B cell (primary cell): ENCODE results near the gene APBA2. TPM values are rescaled to one million over a fixed set of nuclear protein-coding genes. Genes with fewer than 3 reads are reported as not detected.

ENCODE experiments used
- ATAC-seq: fragments of 200-7000 bp; cut with Tn5 transposase; one replicate; pipeline ENCODE4 v1.10.0; 2021; ENCODE audit warnings: low read depth, mild to moderate bottlenecking, moderate number of reproducible peaks, moderate library complexity
- CTCF ChIA-PET: fragments of 350-600 bp; sonication (Branson Sonifier 250); formaldehyde crosslinking; loops from one replicate; lab custom pipeline; 2021; ENCODE audit warnings: antibody characterized with exemption, inconsistent platforms; lab: Charles Lee
- POLR2A ChIA-PET: fragments of 350-600 bp; sonication (Branson Sonifier 250); formaldehyde crosslinking; loops from one replicate; lab custom pipeline; 2021; ENCODE audit warnings: antibody characterized with exemption; lab: Charles Lee
- DNase-seq: peaks from one replicate; pipeline ENCODE4 v3.0.0; 2013
- H2AFZ ChIP-seq: 2 replicates; pipeline ENCODE4 v1.6.1; 2012; ENCODE audit warnings: mild to moderate bottlenecking, low read depth, low read length; ENCODE audit not compliant: insufficient read depth, poor library complexity, severe bottlenecking
- H3K27ac ChIP-seq, 2 donors: 1 replicate in 1 of 2; 2 replicates in 1 of 2; pipeline ENCODE4 v1.5.1; 2012 to 2013; ENCODE audit warnings: low read length in 2 of 2, mild to moderate bottlenecking in 2 of 2, moderate library complexity in 1 of 2
- H3K27me3 ChIP-seq, 4 experiments: fragments of 200-600 bp in 1 of 4; sonication (generic) in 1 of 4; replicated peaks in 1 of 4; 1 replicate in 2 of 4; 2 replicates in 2 of 4; pipeline versions ENCODE4 v1.6.1 to v1.7.0; 2013 to 2016; ENCODE audit warnings: low read length in 3 of 4, mild to moderate bottlenecking in 2 of 4, mixed read lengths in 1 of 4, moderate library complexity in 1 of 4; ENCODE audit not compliant: insufficient read depth in 4 of 4, control insufficient read depth in 3 of 4; ENCODE audit errors: control extremely low read depth in 1 of 4
- H3K36me3 ChIP-seq, 2 experiments: replicated peaks in 1 of 2; 1 replicate in 1 of 2; 2 replicates in 1 of 2; pipeline versions ENCODE4 v1.6.1 to v1.7.1; 2013; ENCODE audit warnings: low read length in 1 of 2; ENCODE audit not compliant: insufficient read depth in 2 of 2, control insufficient read depth in 1 of 2; ENCODE audit errors: control extremely low read depth in 1 of 2, extremely low read depth in 1 of 2
- H3K4me1 ChIP-seq, 2 donors: fragments of 200-600 bp in 1 of 2; sonication (generic) in 1 of 2; 1 replicate in 1 of 2; 2 replicates in 1 of 2; pipeline versions ENCODE4 v1.5.1 to v1.6.1; 2013 to 2017; ENCODE audit warnings: low read length in 2 of 2; ENCODE audit not compliant: control insufficient read depth in 2 of 2, insufficient read depth in 2 of 2
- H3K4me2 ChIP-seq: replicated peaks from 2 replicates; pipeline ENCODE3; 2012; ENCODE audit warnings: mild to moderate bottlenecking, low read depth, low read length; ENCODE audit not compliant: poor library complexity, severe bottlenecking
- H3K4me3 ChIP-seq, 5 experiments: fragments of 200-600 bp in 1 of 5; sonication (generic) in 1 of 5; 1 replicate in 3 of 5; 2 replicates in 2 of 5; pipeline versions ENCODE4 v1.5.1 to v1.7.0; 2011 to 2016; ENCODE audit warnings: low read length in 4 of 5, mild to moderate bottlenecking in 4 of 5, low read depth in 2 of 5, control low read depth in 1 of 5, moderate library complexity in 1 of 5; ENCODE audit not compliant: insufficient read depth in 1 of 5; ENCODE audit errors: control extremely low read depth in 1 of 5, extremely low read depth in 1 of 5
- H3K79me2 ChIP-seq: fragments of 200-600 bp; sonication (generic); one replicate; pipeline ENCODE4 v1.6.0; 2016; ENCODE audit warnings: low read length; ENCODE audit not compliant: control insufficient read depth, insufficient read depth
- H3K9ac ChIP-seq: fragments of 200-600 bp; sonication (generic); 2 replicates; pipeline ENCODE4 v1.6.1; 2017; ENCODE audit warnings: mild to moderate bottlenecking, low read length, moderate library complexity
- H3K9me3 ChIP-seq, 3 donors: one replicate each; pipeline versions ENCODE4 v1.6.1 to v1.7.1; 2013; ENCODE audit warnings: low read length in 2 of 3; ENCODE audit not compliant: control insufficient read depth in 2 of 3, insufficient read depth in 1 of 3; ENCODE audit errors: control extremely low read depth in 1 of 3
- H4K20me1 ChIP-seq: 2 replicates; pipeline ENCODE4 v1.6.0; 2012; ENCODE audit warnings: mild to moderate bottlenecking, low read length; ENCODE audit not compliant: insufficient read depth, control insufficient read depth, poor library complexity, severe bottlenecking
- H3K27ac Mint-ChIP-seq: one replicate; pipeline ENCODE4 v1.8.0; 2021; ENCODE audit warnings: mixed read lengths
- H3K27me3 Mint-ChIP-seq: one replicate; pipeline ENCODE4 v1.8.0; 2021; ENCODE audit warnings: mixed read lengths
- H3K4me1 Mint-ChIP-seq: one replicate; pipeline ENCODE4 v1.8.0; 2021; ENCODE audit warnings: mixed read lengths
- H3K4me3 Mint-ChIP-seq: one replicate; pipeline ENCODE4 v1.8.0; 2021; ENCODE audit warnings: mixed read lengths
- H3K9me3 Mint-ChIP-seq: one replicate; pipeline ENCODE4 v1.8.0; 2022; ENCODE audit warnings: mixed read lengths; ENCODE audit not compliant: insufficient read depth
- EZH2 ChIP-seq: IDR thresholded peaks from 2 replicates; pipeline ENCODE4 v1.6.1; 2012; ENCODE audit warnings: borderline replicate concordance, low read depth, mild to moderate bottlenecking, moderate library complexity, low read length; ENCODE audit not compliant: insufficient read depth, poor library complexity, severe bottlenecking
- WGBS: methylation state at CpG from one replicate; pipeline ENCODE4 v1.1.5; 2013; ENCODE audit warnings: missing lambda C conversion rate; ENCODE audit not compliant: insufficient coverage; 5-methylcytosine and 5-hydroxymethylcytosine counted together
- intact Hi-C: fragments of 100-400 bp; cut with micrococcal nuclease; formaldehyde crosslinking; loops from one replicate; pipeline ENCODE4 v1.10.0; 2022
- polyA plus RNA-seq: library from polyadenylated mRNA; depleted of rRNA; stranded (reverse); fragments of >200 nt; gene quantifications from 2 replicates; pipeline ENCODE4 v1.2.3, GENCODE V29; 2012
- total RNA-seq, 2 donors: library from RNA; stranded (reverse); fragments of 120-200 nt in 1 of 2; gene quantifications; 1 replicate in 1 of 2; 2 replicates in 1 of 2; pipeline versions ENCODE4 v1.2.3 to v1.2.4, GENCODE V29; 2013 to 2022
- TF ChIP-seq, protein P1 (sequence below): fragments of 200-600 bp; IDR thresholded peaks from one replicate; pipeline ENCODE4 v1.8.0; 2022; ENCODE audit warnings: antibody characterized with exemption, mild to moderate bottlenecking

The APBA2 gene
- total and polyA plus RNA-seq, 2 donors (not counting 1 experiment from before 2014, with no cell fraction given): 0.19 TPM; not detected in 1

- H3K4me1 Mint-ChIP-seq: no peaks in the 10 kb centered on the region
- no peak overlapping the region for H2AFZ ChIP-seq
- no peak for DNase-seq
These were observed 98.9 kb downstream of the APBA2 start for GRCh38 chr15:28984421-28985315.

GRCh38 chr15:28985316-28985645 lies 99.5 kb downstream of the APBA2 start:
- Histone ChIP-seq H3K27me3 (no peaks in the 10 kb centered on the region), H3K9ac (no peak overlapping the region), H3K36me3 (no peaks in the 10 kb centered on the region), H3K9me3 (peaks cover 0 to 14% (median 0%) of the 10 kb centered on the region in 3 donors), H3K79me2 (no peaks in the 10 kb centered on the region), H3K27ac (no peak overlapping the region), H3K4me3 (no peak overlapping the region), H4K20me1 (no peaks in the 10 kb centered on the region), H3K4me2 (no peak overlapping the region), H2AFZ (no peak overlapping the region), H3K4me1 (no peaks in the 10 kb centered on the region)
- no peak for DNase-seq
- Mint-ChIP-seq H3K27ac (no peak overlapping the region), H3K9me3 (peaks cover 3% of the 10 kb centered on the region), H3K4me1 (no peaks in the 10 kb centered on the region), H3K4me3 (no peak overlapping the region), H3K27me3 (no peaks in the 10 kb centered on the region)
- TF ChIP-seq EZH2: no peak
- TF ChIP-seq, protein P1, sequence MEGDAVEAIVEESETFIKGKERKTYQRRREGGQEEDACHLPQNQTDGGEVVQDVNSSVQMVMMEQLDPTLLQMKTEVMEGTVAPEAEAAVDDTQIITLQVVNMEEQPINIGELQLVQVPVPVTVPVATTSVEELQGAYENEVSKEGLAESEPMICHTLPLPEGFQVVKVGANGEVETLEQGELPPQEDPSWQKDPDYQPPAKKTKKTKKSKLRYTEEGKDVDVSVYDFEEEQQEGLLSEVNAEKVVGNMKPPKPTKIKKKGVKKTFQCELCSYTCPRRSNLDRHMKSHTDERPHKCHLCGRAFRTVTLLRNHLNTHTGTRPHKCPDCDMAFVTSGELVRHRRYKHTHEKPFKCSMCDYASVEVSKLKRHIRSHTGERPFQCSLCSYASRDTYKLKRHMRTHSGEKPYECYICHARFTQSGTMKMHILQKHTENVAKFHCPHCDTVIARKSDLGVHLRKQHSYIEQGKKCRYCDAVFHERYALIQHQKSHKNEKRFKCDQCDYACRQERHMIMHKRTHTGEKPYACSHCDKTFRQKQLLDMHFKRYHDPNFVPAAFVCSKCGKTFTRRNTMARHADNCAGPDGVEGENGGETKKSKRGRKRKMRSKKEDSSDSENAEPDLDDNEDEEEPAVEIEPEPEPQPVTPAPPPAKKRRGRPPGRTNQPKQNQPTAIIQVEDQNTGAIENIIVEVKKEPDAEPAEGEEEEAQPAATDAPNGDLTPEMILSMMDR: no peak
- no peak for ATAC-seq
- ChIA-PET POLR2A (no interaction called here), CTCF (no interaction called here)
- 87% methylated on average over 6 of the region's 6 CpGs for WGBS
- intact Hi-C loops: no loop called here

More at GRCh38 chr15:28984421-28985315, 98.9 kb downstream of the APBA2 start:
- H3K27me3 ChIP-seq: no peaks in the 10 kb centered on the region
- WGBS: 85% methylated on average over 6 of the region's 10 CpGs
- H3K9me3 ChIP-seq: peaks cover 0 to 14% (median 0%) of the 10 kb centered on the region in 3 donors
- ChIA-PET POLR2A (no interaction called here), CTCF (no interaction called here)
- intact Hi-C loops: no loop called here
- H3K36me3 ChIP-seq: no peaks in the 10 kb centered on the region
- H3K79me2 ChIP-seq: no peaks in the 10 kb centered on the region
- H4K20me1 ChIP-seq: no peaks in the 10 kb centered on the region
- H3K4me1 ChIP-seq: no peaks in the 10 kb centered on the region
- H3K27me3 Mint-ChIP-seq: no peaks in the 10 kb centered on the region
- H3K4me3 ChIP-seq: no peak overlapping the region
- H3K27ac ChIP-seq: no peak overlapping the region
- no peak overlapping the region for H3K4me3 Mint-ChIP-seq
- TF ChIP-seq, protein P1: no peak
- no peak for TF ChIP-seq EZH2
- H3K27ac Mint-ChIP-seq: no peak overlapping the region
- H3K9ac ChIP-seq: no peak overlapping the region
- H3K9me3 Mint-ChIP-seq: peaks cover 3% of the 10 kb centered on the region
- no peak overlapping the region for H3K4me2 ChIP-seq
- no peak for ATAC-seq
